ENCODE results near the gene C17orf75. TPM values are rescaled to one million over a fixed set of nuclear protein-coding genes. Genes with fewer than 3 reads are reported as not detected.

C17orf75 gene
- total and polyA plus RNA-seq, 8 donors = 7.5 to 48.0 (median 14.8) TPM

GRCh38 chr17:32298721-32299579 is 43.0 kb downstream of the C17orf75 start:
- Histone ChIP-seq H3K36me3 (no peaks in the 10 kb centered on the region), H3K4me1 (peaks cover 0 to 11% (median 5%) of the 10 kb centered on the region in 4 donors), H3K9me3 (no peaks in the 10 kb centered on the region), H3K27me3 (no peaks in the 10 kb centered on the region), H3K27ac (peak overlapping the region in 1 of 5 donors; percentile 33), H3K4me3 (no peak overlapping the region)
- intact Hi-C loops (cut with DNase I; ENCODE audit: low total_unique reads) = no loop called here
- no peak for DNase-seq
- 48 to 60% (median 54%) methylated on average over 13 of the region's 13 CpGs for WGBS, 5 donors
- TF ChIP-seq POLR2AphosphoS5 (IDR thresholded peaks at IDR 0.05) (no peak), POLR2A (IDR thresholded peaks at IDR 0.05) (no peak), EP300 (IDR thresholded peaks at IDR 0.05) (no peak)
- TF ChIP-seq, protein P1, sequence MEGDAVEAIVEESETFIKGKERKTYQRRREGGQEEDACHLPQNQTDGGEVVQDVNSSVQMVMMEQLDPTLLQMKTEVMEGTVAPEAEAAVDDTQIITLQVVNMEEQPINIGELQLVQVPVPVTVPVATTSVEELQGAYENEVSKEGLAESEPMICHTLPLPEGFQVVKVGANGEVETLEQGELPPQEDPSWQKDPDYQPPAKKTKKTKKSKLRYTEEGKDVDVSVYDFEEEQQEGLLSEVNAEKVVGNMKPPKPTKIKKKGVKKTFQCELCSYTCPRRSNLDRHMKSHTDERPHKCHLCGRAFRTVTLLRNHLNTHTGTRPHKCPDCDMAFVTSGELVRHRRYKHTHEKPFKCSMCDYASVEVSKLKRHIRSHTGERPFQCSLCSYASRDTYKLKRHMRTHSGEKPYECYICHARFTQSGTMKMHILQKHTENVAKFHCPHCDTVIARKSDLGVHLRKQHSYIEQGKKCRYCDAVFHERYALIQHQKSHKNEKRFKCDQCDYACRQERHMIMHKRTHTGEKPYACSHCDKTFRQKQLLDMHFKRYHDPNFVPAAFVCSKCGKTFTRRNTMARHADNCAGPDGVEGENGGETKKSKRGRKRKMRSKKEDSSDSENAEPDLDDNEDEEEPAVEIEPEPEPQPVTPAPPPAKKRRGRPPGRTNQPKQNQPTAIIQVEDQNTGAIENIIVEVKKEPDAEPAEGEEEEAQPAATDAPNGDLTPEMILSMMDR (IDR thresholded peaks at IDR 0.05) = no peak

DNA sequence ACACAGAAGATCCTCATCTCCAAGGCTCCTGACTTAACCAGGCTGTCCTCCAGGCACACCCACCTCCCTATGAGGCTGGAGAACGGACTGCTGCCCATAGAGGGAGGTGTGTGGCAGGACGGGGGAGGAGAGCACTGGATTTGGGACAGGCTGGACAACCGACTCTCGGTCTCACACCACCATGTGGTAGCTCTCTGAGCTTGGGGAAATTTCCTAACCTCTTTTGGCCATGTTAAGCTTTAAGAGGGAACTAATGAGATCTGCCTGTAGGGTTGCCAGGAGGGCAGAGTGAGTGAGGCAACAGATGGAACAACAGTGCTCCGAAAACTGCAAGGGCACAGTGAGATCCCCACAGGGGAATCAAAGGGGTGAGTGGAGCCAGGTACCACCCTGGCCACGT is 43.7 kb downstream of the C17orf75 start:
- intact Hi-C loops (cut with DNase I; ENCODE audit: low total_unique reads) = no loop called here
- DNase-seq = no peak
- peaks cover 0 to 10% (median 3%) of the 10 kb centered on the region in 4 donors for H3K4me1 ChIP-seq
- no peak for TF ChIP-seq POLR2AphosphoS5 (IDR thresholded peaks at IDR 0.05)
- TF ChIP-seq, protein P1 (IDR thresholded peaks at IDR 0.05) = no peak
- H3K27me3 ChIP-seq = no peaks in the 10 kb centered on the region
- H3K27ac ChIP-seq = peak overlapping the region in 1 of 5 donors; percentile 33
- no peaks in the 10 kb centered on the region for H3K9me3 ChIP-seq
- H3K36me3 ChIP-seq = no peaks in the 10 kb centered on the region
- H3K4me3 ChIP-seq = no peak overlapping the region
- WGBS, 5 donors = 65 to 87% (median 79%) methylated on average over 3 to 6 of the region's 6 CpGs

GRCh38 chr17:32297860-32298259 is 44.1 kb downstream of the C17orf75 start:
- intact Hi-C loops (cut with DNase I; ENCODE audit: low total_unique reads) = no loop called here
- H3K27ac ChIP-seq = no peak overlapping the region
- whole genome bisulfite sequencing, 5 donors = 75 to 96% (median 91%) methylated on average over 4 to 6 of the region's 6 CpGs

DNA sequence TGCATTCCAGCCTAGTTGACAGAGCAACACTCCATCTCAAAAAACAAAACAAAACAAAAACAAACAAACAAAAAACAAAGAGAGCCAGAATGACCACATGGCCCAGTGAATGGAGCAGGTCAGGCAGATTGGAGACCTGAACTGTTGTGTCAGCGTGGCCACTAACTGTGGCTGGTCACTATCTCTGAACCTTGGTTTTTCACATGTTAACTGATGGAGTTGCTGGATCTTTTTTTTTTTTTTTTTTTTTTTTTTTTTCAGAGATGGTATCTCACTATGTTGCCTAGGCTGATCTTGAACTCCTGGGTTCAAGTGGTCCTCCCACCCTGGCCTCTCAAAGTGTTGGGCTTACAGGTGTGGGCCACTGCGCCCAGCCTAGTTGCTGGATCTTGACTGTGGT is 44.5 kb downstream of the C17orf75 start:
- Histone ChIP-seq H3K4me1 (peaks cover 0 to 10% (median 3%) of the 10 kb centered on the region in 4 donors), H3K4me3 (no peak overlapping the region), H3K36me3 (no peaks in the 10 kb centered on the region), H3K9me3 (no peaks in the 10 kb centered on the region), H3K27ac (no peak overlapping the region), H3K27me3 (no peaks in the 10 kb centered on the region)
- intact Hi-C loops (cut with DNase I; ENCODE audit: low total_unique reads) = no loop called here
- WGBS, 5 donors = 89 to 97% (median 94%) methylated on average over 1 to 2 of the region's 2 CpGs
- DNase-seq = no peak
- TF ChIP-seq POLR2A (IDR thresholded peaks at IDR 0.05) = no peak

More at GRCh38 chr17:32297860-32298259, 44.1 kb downstream of the C17orf75 start:
- TF ChIP-seq, protein P1 (IDR thresholded peaks at IDR 0.05) = no peak
- TF ChIP-seq EP300 (IDR thresholded peaks at IDR 0.05) (no peak), POLR2A (IDR thresholded peaks at IDR 0.05) (no peak), POLR2AphosphoS5 (IDR thresholded peaks at IDR 0.05) (no peak)
- no peak for DNase-seq
- Histone ChIP-seq H3K4me3 (no peak overlapping the region), H3K27me3 (no peaks in the 10 kb centered on the region), H3K36me3 (no peaks in the 10 kb centered on the region), H3K4me1 (peaks cover 0 to 10% (median 3%) of the 10 kb centered on the region in 4 donors), H3K9me3 (no peaks in the 10 kb centered on the region)

GRCh38 chr17:32292094-32292493 is 49.9 kb downstream of the C17orf75 start:
- no peak for TF ChIP-seq EP300 (IDR thresholded peaks at IDR 0.05)
- TF ChIP-seq, protein P1 (IDR thresholded peaks at IDR 0.05) = no peak
- DNase-seq = no peak
- no peaks in the 10 kb centered on the region for H3K36me3 ChIP-seq
- WGBS, 5 donors = 62 to 75% (median 65%) methylated on average over 4 of the region's 4 CpGs
- intact Hi-C loops (cut with DNase I; ENCODE audit: low total_unique reads) = no loop called here
- no peaks in the 10 kb centered on the region for H3K27me3 ChIP-seq
- no peak overlapping the region for H3K4me3 ChIP-seq
- no peak overlapping the region for H3K27ac ChIP-seq
- H3K9me3 ChIP-seq = no peaks in the 10 kb centered on the region
- peaks cover 0 to 6% (median 0%) of the 10 kb centered on the region in 4 donors for H3K4me1 ChIP-seq
